GM21447 (cell line): ENCODE results near the gene SUMO4.

Experiments
- ATAC-seq: cut with Tn5 transposase; IDR thresholded peaks from one replicate; pipeline ENCODE4 v1.9.1; 2021; ENCODE audit not compliant: unreplicated experiment

The SUMO4 gene

DNA sequence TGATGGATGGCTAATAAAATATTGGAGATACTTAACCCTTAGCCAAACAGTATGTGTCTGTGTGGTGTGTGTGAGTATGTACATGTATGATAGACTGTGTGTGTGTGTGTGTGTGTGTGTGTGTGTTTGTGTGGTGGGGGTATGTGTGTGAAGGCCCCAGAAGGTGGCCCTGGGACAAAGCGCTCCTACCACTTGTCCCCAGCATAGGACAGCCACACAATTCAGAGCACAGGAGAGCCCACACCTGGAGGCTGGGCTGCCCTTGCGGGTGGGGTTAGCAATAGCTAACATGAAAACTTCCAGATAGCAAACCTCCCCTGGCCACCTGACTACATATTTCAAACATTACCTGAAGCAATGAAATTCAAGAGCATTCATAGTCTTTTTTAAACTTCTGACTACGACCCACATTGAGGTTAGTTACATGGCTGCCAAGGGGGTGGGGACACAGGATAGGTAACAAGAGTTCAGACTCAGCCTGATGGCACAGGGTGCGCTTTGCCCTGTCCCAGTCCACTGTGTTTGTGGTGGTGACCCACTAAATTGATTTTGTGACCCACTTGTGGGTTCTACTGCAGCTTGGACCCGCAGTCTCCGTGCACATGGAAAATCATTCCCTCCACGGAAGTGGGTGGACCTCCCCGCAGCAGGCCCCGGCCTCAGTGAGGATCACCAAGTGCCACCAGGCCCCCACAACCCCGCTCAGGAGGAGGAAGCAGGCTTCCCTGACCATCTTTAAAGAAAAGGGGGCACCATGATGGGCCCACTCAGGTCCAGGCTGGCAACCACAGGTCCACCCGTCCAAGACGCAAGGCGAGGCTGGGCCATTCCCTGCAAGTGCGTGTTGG is 50.0 kb downstream of the SUMO4 start:
- no peak for ATAC-seq
